ENCODE results near the gene SPATC1L.
"Not testable (repeated sequence)": the region's sequence is repeated elsewhere in the genome, so short reads cannot be mapped to it uniquely, and the experiment has no call there.

The SPATC1L gene

DNA sequence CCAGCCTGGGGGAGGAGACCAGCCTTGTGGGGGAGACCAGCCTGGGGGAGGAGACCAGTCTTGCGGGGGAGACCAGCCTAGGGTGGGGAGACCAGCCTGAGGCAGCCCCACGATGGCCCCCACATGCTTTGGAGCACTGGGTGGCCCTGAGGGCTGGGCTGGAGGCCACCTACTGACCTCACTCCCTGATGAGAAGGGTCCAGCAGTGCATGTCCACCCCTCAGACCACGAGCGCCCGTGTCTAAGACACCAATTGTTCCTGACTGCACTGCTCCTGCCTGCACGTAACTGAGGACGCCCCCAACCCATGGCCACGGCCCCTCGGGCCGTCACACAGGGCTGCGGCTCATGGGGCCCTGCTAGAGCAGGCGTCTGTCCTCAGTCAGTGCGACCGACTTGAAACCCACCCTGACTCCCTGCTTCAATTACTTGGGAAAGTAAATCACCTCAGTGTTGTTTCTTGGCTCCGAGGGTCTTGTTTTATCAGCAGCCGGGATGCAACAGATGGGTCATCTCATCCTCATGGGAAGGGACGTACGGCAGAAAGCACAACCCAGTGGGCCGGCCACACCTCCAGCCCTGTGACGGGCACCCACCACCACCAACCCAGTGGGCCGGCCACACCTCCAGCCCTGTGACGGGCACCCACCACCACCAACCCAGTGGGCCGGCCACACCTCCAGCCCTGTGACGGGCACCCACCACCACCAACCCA lies at the start of gene SPATC1L:
SPATC1L (minus strand) TSS at position 550 of the 715 bp plus-strand sequence. CDS start 1,643 bp downstream, outside the sequence.
- Histone ChIP-seq H3K4me1 (ENCODE audit: insufficient read depth, low read length) (peaks cover 21% of the 10 kb centered on the region), H3K9me3 (ENCODE audit: control insufficient read depth, insufficient read depth, low read length) (no peaks in the 10 kb centered on the region), H3K9ac (ENCODE audit: low read depth, low read length) (peak within 1 kb of the TSS; percentile 87), H3K36me3 (ENCODE audit: insufficient read depth, low read length) (no peaks in the 10 kb centered on the region)

DNA sequence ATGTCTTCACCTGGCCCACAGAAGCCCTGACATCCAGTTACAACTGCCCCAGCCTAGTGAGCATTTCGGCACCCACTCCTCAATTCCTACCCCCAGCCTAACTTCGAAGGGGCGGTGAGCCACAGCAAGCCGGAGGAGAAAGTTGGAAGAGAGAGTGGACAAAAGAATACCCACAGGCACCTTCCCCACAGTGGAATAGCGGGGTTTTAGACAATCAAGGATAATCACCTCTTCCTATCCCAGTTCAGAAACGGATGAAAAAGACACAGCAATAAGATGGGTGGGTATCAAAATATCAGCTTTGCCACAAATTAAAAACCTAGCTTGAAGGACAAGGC lies 45.6 kb upstream of the SPATC1L start:
- Histone ChIP-seq H3K4me1 (ENCODE audit: insufficient read depth, low read length) (0 out of 2 replicates have a peak, but pooled peaks cover 3% of the 10 kb centered on the region), H3K9me3 (ENCODE audit: control insufficient read depth, insufficient read depth, low read length) (no peaks in the 10 kb centered on the region), H3K36me3 (ENCODE audit: insufficient read depth, low read length) (peaks cover 11% of the 10 kb centered on the region), H3K9ac (ENCODE audit: low read depth, low read length) (peak overlapping the region; percentile 86)

DNA sequence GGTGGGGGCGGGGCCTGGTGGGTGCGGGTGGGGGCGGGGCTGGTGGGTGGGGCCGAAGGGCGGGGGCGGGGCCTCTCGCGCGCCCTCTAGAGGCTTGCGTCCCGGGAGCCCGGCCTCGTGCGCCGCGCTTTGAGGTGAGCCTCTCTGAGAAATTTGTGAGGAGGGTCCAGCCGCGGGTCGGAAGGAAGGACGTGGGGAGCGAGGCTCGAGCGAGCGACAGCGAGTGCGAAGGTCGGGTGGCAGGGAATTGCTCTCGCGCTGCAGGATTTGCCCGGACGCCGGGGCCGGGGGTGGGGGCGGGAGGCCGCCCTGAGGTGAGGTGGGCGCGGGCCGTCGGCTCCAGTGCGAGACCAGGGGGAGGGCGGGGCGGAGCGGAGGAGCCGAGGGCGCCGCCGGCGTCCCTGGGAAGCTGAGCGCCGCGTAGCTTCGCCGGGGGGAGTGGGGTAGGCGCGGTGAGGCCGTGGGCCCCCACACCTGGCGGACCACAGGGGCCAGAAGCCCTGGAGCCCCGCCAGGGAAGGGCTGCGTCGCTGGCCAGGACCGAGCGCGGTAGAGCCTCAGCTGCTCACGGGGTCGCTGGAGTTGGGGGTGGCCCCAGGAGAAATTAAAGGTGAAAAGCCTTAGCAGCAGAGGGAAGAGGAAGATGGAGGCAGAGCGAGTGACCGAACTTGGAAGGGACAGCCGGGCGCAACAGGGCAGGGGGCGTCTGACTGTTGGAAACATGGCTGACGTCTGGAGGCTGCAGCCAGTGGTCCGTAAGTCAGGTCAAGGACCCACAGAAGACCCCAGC lies 45.1 kb upstream of the SPATC1L start:
- no peaks in the 10 kb centered on the region for H3K9me3 ChIP-seq (ENCODE audit: control insufficient read depth, insufficient read depth, low read length)
- peaks cover 7% of the 10 kb centered on the region; the same call in 1 of the 2 replicates for H3K36me3 ChIP-seq (ENCODE audit: insufficient read depth, low read length)
- 0 out of 2 replicates have a peak, but pooled peaks cover 3% of the 10 kb centered on the region for H3K4me1 ChIP-seq (ENCODE audit: insufficient read depth, low read length)
- H3K9ac ChIP-seq (ENCODE audit: low read depth, low read length) = peak overlapping the region; percentile 86

DNA sequence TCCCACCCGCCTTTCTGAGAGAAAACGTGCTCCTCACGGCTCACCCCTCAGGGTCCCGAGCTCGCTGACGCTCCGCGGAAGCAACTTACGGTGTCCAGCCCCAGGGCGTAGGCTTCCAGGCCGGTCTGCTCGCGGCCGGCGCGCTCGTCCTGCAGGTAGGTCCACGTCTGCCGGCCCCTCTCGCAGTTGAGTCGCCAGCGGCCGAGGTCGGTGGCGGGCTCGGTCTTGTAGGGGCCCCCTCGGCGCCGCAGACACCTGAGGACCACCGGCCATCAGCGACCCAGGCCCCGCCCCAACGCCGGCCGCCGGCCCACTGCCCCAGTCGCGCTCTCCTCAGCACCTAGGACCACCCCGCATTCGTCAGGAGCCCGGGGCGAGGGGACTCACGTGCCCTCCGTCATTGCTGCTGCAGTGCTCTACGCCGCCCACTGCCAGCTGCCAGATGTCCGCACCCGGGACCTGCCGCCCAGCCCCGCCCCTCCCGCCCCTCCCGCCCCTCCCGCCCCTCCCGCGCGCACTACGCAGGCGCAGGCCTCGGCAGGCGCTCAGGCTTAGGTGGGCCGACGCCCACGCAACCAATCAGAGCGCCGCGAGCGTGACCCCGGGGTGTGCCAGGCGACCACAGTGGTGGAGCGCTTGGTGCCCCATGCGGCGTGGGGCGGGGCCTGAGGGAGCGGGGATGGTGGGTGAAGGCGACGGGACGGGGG lies 44.2 kb upstream of the SPATC1L start, which contains the start of gene LSS:
LSS (minus strand) TSS at position 430 of the 707 bp plus-strand sequence; CDS start at position 401, 29 bp downstream.
- Histone ChIP-seq H3K4me1 (ENCODE audit: insufficient read depth, low read length) (0 out of 2 replicates have a peak, but pooled peaks cover 3% of the 10 kb centered on the region), H3K36me3 (ENCODE audit: insufficient read depth, low read length) (peaks cover 7% of the 10 kb centered on the region; the same call in 1 of the 2 replicates), H3K9ac (ENCODE audit: low read depth, low read length) (peak within 1 kb of the TSS; percentile 86), H3K9me3 (ENCODE audit: control insufficient read depth, insufficient read depth, low read length) (no peaks in the 10 kb centered on the region)

DNA sequence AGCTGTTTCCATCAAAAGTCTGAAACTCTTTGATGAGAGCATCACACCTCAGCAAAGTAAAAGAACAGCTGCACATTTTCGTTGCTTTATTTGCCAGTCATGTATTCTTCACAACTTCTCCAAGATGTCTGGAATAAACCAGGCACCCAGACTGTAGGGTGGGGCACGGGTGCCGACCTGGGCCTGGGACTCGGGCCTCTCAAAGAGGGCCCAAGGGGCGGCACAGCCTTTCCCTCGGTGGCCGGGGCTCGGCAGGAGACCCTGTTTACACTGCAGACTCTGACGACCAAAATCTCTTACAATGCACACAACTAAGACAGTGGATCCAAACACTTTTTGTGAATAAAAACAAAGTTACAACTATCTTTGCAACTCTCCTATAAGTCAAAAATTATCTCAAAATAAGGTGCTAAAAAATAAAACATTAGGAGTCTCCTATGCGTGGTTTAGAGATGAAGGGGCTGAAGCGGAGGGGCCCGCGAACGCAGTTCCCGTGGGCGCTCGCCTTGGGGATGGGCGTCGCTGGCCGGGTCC lies 43.6 kb upstream of the SPATC1L start:
- peaks cover 4% of the 10 kb centered on the region; the same call in 1 of the 2 replicates for H3K36me3 ChIP-seq (ENCODE audit: insufficient read depth, low read length)
- peak overlapping the region; percentile 67 for H3K9ac ChIP-seq (ENCODE audit: low read depth, low read length)
- H3K9me3 ChIP-seq (ENCODE audit: control insufficient read depth, insufficient read depth, low read length) = no peaks in the 10 kb centered on the region
- H3K4me1 ChIP-seq (ENCODE audit: insufficient read depth, low read length) = 0 out of 2 replicates have a peak, but pooled peaks cover 3% of the 10 kb centered on the region

DNA sequence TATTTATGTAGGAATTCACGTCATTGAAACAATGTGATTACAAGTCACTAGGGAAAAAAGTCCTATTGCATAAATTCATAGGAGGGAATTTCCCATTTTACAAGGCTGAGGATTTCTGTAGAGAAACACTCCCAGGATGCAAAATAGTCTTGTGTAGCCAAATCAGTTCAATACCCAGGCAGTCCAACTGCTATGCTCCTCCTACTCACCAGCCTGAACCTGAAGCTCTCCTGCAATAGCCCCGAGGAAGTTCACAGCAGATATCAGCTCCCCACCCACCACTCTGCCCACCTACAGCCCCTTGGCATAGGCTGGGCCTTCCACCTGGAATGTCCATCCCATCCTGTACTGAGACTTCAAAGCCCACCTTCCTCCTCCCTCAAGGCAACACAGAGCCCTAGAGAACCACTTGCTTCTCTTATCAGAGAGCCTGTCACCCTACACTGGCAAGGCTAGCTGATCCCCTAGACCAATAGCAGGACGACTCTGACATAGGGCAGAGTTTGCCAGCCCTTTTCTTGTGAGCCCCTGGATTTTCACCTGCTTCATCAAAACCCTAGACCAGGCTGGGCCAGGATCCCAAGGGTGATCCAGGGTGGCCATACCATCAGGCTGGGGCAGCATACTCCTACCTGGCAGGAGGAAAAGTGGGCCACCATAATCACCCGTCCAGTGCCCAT lies 42.8 kb upstream of the SPATC1L start:
- Histone ChIP-seq H3K4me1 (ENCODE audit: insufficient read depth, low read length) (0 out of 2 replicates have a peak, but pooled peaks cover 3% of the 10 kb centered on the region), H3K36me3 (ENCODE audit: insufficient read depth, low read length) (peaks cover 4% of the 10 kb centered on the region; the same call in 1 of the 2 replicates), H3K9ac (ENCODE audit: low read depth, low read length) (peak overlapping the region; percentile 67), H3K9me3 (ENCODE audit: control insufficient read depth, insufficient read depth, low read length) (no peaks in the 10 kb centered on the region)

DNA sequence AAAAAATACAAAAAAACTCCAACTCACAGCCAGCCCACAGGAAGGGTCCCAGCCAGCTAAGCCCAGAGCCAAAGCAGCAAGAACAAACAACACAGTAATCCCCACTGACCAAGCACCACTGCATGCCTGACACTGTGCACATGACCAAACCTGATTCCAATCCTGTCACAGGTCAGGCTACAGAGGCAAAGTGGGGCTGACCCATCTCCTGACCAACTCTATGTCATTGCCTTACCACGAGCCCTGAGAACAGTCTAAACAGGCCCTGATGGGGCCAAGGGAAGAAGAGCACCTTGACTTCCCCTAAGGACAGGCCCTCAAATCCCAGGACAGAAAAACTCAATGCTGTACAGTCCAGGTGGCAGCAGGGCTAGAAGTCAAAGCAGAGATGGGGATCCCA lies 41.9 kb upstream of the SPATC1L start:
- no peaks in the 10 kb centered on the region for H3K9me3 ChIP-seq (ENCODE audit: control insufficient read depth, insufficient read depth, low read length)
- H3K4me1 ChIP-seq (ENCODE audit: insufficient read depth, low read length) = 0 out of 2 replicates have a peak, but pooled peaks cover 3% of the 10 kb centered on the region
- H3K9ac ChIP-seq (ENCODE audit: low read depth, low read length) = no peak overlapping the region
- H3K36me3 ChIP-seq (ENCODE audit: insufficient read depth, low read length) = peaks cover 4% of the 10 kb centered on the region; the same call in 1 of the 2 replicates

DNA sequence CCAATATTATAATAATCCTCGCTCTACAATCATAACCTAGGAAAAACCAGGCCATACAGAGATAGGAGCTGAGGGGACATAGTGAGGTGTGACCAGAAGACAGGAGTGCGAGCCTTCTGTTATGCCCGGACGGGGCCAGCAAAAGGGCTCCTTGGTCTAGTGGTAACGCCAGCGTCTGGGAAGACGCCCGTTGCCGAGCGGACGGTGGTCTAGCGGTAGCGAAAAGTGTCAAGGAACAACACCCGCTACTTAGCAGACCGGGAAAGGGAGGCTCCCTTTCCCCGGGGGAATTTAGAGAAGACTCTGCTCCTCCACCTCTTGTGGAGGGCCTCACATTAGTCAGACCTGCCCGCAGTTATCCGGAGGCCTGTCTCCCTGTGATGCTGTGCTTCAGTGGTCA lies 39.4 kb upstream of the SPATC1L start:
- H3K9ac ChIP-seq (ENCODE audit: low read depth, low read length); H3K36me3 ChIP-seq (ENCODE audit: insufficient read depth, low read length); H3K4me1 ChIP-seq (ENCODE audit: insufficient read depth, low read length); H3K9me3 ChIP-seq (ENCODE audit: control insufficient read depth, insufficient read depth, low read length): not testable (repeated sequence)

DNA sequence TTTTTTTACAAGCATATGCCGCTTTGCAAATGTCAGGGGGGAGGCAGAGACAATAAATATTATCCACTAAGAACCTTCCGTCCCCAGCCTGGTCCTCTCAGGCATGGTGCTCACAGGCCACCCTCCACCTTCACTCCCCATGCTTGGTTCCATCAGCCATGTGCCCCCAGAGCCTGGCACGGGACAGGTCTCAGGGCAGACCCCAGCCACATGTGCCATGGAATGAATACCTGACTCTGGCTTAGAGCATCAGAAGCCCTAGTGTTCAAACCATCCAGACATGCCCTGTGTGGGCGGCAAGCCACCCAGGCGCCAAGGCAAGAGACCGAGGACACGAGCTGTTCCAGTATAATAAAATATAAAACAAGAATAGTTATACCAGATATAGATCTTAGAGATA lies 39.0 kb upstream of the SPATC1L start:
- H3K4me1 ChIP-seq (ENCODE audit: insufficient read depth, low read length) = no peaks in the 10 kb centered on the region
- H3K9ac ChIP-seq (ENCODE audit: low read depth, low read length) = no peak overlapping the region
- peaks cover 4% of the 10 kb centered on the region; the same call in 1 of the 2 replicates for H3K36me3 ChIP-seq (ENCODE audit: insufficient read depth, low read length)
- H3K9me3 ChIP-seq (ENCODE audit: control insufficient read depth, insufficient read depth, low read length) = no peaks in the 10 kb centered on the region

DNA sequence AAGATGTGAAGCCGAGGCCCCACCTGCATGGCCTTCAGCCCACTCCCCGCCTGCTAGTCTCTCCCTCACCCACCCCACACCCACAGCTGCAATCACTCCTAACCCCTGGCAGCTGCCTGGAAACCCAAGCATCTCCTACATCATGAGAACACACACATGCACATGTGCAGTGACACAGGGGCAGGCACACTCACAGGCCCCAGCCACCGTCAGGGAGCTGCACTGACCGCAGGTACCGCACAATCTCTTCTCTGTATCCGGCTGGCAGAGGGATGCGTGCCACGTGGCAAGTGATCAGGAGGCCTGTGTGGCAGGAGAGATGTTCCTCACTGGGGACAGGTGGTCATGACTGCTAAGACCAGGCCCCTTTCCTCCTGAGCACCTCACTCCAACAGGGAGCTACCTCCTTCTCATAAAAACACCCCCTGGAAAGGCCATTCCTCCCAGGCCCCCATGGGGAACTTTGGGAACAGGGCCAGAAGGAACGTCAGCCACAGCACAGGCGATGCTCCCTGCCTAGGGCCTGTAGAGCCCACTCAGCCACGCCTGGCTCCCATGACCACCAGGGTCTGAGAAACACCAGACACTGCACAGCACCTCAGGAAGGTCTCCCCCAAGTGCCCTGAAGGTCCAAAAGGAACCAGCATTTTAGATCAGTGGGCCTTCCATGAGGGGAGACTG lies 38.3 kb upstream of the SPATC1L start:
- no peaks in the 10 kb centered on the region for H3K4me1 ChIP-seq (ENCODE audit: insufficient read depth, low read length)
- no peaks in the 10 kb centered on the region for H3K9me3 ChIP-seq (ENCODE audit: control insufficient read depth, insufficient read depth, low read length)
- no peak overlapping the region for H3K9ac ChIP-seq (ENCODE audit: low read depth, low read length)
- H3K36me3 ChIP-seq (ENCODE audit: insufficient read depth, low read length) = peaks cover 4% of the 10 kb centered on the region; the same call in 1 of the 2 replicates

DNA sequence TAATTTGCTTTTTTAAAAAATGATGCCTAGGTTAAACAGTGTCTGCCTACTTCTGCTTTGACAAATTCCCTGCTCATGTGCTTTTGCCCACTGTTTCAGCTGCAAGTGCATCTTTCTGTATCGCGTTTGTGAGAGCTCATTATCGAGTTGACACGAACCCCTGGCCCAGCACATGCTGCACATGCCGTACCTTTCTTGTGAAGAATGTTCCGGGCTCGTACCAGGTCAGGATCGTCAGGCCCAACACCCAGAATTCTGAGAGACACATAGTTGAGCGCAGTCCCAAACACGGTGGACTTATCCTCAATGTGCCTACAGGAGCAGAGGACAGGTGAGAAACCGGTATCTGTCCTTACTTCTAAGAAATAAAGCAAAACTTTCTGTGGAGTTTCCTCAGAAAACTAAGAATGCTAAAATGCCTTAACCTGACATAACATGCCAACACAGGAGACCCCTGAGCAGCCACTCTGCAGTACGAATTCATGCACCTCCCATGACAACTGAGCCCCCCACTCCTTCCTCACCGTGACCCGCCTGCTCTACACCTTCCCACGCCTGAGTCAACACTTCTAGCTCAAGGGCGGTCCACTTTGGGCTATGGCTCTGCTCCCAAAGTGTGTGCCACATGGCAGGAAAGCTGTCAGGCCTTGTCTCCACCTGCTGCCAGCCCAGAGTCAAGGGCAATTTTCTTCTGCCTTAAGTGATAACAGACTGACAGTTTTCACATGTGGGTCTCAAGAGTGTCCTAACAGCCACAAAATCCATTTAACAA lies 37.6 kb upstream of the SPATC1L start:
- Histone ChIP-seq H3K4me1 (ENCODE audit: insufficient read depth, low read length) (no peaks in the 10 kb centered on the region), H3K36me3 (ENCODE audit: insufficient read depth, low read length) (peaks cover 4% of the 10 kb centered on the region; the same call in 1 of the 2 replicates), H3K9ac (ENCODE audit: low read depth, low read length) (no peak overlapping the region), H3K9me3 (ENCODE audit: control insufficient read depth, insufficient read depth, low read length) (no peaks in the 10 kb centered on the region)

DNA sequence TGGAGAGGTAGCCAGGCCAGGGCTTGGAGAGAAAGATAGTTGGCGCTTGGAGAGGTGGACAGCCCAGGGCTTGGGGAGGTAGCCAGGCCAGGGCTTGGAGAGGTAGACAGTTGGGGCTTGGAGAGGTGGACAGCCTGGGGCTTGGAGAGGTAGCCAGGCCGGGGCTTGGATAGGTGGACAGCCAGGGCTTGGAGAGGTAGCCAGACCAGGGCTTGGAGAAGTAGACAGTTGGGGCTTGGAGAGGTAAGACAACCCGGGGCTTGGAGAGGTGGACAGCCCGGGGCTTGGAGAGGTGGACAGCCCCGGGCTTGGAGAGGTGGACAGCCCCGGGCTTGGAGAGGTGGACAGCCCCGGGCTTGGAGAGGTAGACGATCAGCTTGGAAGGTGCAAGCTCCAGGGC lies 36.6 kb upstream of the SPATC1L start:
- Histone ChIP-seq H3K9me3 (ENCODE audit: control insufficient read depth, insufficient read depth, low read length) (no peaks in the 10 kb centered on the region), H3K4me1 (ENCODE audit: insufficient read depth, low read length) (no peaks in the 10 kb centered on the region), H3K9ac (ENCODE audit: low read depth, low read length) (no peak overlapping the region), H3K36me3 (ENCODE audit: insufficient read depth, low read length) (peaks cover 4% of the 10 kb centered on the region; the same call in 1 of the 2 replicates)

Measured in ES-I3 (cell line).